Stimulated activated CD4-positive, alpha-beta T cell treated with anti-CD3 and anti-CD28 coated beads, Interleukin-4, amount 100 ng/mL, for 24 hours (primary cell): ENCODE measurements around the gene SNCG.
A peak's percentile ranks its signal among the peaks of the same experiment; 100 is the strongest.
"Not testable (repeated sequence)": the region's sequence is repeated elsewhere in the genome, so short reads cannot be mapped to it uniquely, and the experiment has no call there.

ENCODE experiments used
- DNase-seq: peaks from one replicate; pipeline ENCODE4 v3.0.0-alpha.2; 2020

Gene SNCG

DNA sequence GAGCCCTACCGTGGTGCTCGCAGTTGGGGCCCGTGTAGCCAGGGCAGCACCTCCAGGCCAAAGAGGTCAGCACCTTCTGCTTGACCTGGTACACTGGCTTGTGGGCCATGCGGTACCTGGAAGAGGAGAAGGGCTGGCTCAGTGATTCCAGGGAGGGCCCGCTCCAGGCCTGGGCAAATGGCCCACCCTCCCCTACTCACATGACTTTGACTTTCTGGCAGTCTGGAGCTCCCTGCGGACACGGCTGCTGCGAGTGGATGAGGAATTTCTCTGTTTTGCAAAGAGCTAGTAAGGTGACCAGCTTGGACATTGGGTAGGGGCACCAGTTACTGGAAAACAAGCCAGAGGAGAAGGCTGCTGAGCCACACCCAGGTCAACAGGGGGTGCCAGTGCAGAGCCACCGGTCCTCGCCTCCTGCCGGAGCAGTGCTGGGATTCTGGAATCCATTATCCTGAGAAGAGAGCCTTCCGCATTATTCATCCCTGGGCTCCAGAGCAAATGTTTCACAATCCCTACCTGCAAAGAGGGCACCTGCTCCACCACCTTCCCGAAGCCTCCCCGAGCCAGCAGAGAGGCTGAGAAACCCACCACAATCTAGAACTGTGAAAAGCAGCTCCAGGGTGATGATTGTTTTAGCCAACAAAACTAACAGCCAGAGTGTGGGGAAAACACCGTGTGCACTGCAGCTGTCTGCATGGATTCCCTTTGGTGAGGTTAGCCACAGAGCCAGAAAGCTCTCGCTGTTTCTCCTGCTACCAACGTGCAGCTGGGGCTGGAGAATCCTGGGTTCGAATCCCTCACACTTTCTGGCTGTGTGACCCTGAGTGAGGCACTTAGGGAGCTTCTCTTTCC is 12.8 kb upstream of the SNCG start:
- DNase-seq: peak; percentile 2

DNA sequence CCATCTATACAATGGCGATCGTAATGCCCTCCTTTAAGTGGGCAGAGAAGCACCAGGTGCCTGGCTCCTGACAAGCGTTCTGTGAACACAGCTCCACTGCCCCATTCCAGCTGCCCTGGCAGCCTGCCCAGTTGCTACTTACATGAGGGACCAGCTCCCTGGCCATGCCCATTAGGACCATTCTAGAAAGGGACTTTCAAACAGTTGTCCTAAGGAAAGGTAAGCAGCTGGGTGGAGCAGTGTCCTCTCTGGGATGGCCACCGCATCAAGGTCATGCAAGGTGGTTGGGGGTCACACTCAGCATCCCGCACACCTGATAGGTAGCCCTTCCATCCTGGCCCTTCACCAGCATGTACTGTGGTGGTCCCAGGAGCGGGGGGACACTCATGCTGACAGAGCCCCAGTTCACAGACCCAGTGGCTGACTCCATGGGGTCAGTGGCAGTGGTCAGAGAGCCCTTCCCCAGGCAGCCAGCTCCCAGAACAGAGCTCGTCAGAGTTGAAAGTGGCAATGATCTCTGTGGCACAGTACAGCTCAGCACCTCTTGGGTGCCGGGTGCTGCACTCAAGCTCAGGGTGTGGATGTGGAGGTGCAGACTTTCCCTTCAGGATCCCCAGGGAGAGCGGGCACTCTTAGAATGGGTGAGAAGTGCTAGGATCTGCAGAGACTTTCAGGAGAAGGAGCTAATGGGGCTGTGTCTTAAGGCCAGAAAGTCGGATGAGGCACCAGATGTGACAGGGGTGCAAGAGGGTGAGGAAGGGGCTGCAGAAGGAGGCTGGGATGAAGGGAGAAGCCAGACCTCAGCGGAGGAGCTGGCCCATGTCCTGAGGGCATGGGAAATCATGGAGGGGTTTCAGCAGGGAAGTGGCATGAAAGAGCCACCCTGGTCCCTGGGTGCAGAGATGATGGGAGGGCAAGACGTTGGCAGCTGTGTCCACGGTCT is 11.9 kb upstream of the SNCG start:
- DNase-seq: no peak

DNA sequence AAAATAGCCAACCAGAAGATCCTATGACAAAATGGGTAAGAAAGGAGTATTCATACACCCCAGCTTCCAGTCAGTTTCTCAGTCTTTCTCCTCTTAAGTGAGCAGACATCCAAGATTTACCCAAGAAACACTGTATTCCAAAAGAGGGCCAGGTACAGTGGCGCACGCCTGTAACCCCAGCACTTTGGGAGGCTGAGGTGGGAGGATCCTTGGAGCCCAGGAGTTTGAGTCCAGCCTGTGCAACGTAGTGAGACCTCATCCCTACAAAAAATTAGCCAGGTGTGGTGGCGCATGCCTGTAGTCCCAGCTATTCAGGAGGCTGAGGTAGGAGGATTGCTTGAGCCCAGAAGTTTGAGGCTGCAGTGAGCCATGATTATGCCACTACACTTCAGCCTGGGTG is 10.6 kb upstream of the SNCG start:
- not testable (repeated sequence) for DNase-seq

DNA sequence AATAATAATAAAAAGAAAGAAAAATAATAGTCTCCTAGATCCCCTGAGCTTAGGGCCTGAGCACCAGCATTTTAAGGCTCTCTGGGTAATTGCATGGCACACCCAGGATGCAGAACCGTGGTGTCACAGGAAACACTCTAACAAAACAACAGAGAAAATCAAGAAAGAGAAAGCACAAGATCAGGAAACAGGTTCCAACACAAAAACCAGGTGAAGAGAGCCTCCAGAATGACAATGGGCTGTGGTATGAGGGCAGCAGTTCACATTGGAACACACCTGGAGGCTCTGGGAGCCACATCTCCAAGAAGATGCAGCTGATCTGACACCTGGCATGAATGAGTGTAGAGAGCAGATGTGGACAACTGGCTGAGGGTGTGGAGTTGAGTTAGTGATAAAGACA is 8.1 kb upstream of the SNCG start:
- no peak for DNase-seq

DNA sequence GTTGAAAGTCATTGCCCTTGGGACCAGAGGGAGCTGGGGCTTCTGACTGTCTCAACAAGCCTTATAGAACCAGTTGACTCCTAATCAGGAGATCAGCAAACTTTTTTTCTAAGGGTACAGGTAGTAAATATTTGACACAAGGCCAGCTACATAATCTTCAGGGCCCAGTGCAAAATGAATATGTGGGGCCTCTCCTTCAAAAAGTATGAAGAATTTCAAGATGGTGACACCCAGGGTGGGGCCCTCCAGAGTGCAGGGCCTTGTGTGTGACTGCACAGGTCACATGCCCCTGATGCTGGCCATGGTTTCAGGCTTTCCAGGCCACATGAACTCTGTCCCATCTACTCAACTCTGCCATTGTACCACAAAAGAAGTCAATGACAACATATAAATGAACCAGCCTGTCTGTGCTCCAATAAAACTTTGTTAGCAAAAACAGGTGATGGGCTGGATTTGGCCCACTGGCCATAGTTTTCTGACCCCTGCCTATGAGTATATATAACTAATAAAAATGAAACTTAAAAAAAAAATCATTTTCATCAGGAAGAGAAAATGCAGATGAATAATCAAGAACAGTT is 7.1 kb upstream of the SNCG start:
- DNase-seq: no peak

DNA sequence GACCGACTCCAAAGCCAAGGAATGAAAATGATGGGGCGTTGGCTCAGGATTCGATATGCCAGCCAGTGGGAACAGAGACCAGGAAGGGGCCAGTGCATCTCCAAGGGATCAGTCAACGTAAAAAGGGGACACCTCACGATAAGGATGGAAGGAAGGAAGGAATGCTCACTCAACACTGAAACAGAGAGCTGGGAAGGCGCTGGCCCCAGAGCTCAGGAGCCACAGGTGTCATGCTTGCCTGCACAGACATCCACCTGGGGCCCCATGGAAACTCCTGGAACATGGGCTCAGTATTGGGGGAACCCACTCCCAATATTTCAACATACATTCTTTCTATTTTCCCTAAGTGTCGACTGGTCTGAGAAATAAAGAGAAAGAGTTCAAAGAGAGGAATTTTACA is 6.3 kb upstream of the SNCG start:
- no peak for DNase-seq

DNA sequence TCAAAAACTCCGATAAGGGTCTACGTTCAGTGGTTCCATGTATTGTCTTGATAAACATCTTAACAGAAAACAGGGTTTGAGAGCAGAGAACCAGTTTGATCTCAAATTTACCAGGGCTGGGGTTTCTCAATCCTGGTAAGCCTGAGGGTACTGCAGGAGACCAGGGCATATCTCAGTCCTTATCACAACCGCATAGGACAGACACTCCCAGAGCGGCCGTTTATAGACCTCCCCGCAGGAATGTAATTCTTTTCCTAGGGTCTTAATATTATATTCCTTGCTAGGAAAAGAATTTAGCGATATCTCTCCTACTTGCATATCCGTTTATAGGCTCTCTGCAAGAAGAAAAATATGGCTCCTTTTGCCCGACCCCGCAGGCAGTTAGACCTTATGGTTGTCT is 5.7 kb upstream of the SNCG start:
- DNase-seq: not testable (repeated sequence)

DNA sequence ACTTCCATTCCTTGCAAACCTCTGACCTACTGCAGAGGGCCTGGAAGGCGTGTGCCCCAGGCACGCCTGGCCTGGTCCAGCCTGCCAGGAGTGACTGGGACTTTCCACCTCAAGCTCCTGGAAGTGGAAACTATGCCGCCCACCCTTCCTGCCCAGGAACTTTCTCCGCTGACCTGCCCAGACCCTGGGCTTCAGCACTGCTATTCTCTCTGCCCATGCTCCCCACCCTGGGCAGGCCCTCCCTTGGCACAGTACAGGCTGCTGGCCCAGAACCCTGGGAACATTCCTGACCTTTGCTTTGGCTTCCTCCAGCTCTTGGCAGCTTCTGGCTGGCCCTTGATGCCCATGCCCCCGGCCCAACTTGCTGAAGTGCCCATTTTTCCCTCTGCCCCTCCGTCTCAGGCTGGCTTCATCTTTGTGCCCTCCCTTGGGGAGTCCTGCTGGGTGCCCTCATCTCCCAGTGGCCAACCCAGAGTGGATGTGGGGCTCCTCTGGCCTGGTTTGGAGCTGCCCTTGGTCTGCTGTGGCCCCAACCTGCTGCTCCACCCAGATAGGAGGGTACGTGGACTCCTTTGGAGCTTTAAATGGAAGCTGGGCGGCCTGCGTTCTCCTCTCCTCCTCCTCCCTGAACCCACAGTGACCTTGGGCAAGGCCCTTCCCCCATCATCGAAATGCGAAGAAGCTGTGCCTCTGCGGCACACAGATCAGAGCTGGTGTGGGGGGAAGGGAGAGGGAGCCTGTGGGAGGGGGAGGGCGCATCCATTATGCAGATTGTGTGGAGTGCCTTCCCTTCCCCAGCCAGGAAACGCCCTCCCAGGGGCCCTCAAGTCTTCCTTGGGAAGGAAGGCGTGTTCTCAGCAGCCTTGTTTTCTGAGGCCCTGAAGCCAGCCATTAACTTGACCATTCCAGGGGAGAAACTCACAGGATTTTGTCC is 4.4 kb upstream of the SNCG start:
- no peak for DNase-seq

DNA sequence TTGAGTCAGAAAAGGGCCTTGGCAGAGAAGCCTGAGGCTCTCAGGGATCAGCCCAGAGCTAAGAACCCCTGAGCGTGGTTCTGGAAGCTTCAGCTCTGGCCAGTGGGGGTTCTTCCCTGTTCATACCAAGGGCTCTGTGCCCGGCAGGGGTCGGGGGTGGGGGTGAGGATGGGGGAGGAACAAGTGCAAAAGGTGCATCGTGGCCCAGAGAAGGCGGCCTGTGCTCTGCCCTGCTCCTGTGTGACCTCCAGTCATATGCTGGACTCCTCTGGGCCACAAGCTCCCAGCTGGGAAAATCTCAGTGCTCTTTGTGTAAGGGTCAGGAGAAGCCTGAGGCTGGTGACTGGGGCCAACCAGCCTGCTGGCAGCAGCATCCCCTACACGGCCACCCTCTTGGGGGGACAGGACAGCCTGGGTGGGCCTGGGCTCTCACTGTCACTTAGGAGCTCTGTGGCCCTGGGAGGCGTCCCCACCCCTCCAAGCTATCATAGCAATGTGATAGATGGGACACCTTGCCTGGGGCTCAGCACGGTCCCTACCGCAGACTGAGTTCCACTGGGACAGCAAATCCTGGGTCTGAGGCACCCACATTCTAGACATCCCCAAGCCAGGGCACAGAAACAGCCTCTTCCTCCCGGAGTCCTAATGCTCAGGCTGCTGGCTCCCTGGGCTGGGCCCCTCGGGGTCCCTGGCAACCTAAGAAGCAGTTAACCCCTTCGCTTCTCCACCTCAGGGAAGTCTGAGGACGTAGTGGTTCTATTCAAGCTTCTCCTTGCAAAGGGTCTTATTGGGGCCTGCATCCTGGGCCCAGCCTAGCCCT is 3.5 kb upstream of the SNCG start:
- DNase-seq: no peak

DNA sequence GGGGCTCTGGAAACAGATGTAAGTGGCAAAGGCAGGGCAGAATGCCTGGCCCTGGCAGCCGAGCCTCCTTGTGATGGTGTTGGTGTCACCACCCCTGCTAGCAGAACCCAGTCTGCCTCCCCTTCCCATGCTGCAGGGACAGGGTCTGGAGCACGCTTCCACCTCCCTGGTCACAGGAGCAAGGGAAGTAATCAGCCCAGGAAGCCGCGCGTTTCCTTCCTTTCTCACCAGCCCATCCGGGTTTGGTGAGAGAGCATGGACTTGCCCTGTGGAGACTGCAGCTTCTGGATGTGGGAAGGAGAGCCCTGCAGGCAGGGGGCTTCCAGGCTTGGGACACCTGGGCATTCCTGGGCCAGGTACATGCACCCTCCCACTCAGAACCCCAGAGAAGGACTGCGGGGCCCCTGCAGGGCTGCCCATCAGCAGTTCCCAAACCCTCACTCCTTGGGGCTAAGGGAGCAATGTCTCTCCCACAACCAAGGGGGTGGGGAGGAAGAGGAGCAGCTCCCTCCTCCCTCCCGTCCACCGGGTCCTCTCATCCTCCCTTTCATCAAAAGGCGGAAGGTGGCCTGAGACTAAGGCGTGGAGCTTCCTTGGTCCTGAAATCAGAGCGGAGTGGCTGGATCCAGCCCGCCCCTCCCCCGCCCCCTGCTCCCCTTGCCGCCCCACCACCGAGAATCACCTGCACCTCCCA is 2.8 kb upstream of the SNCG start:
- no peak for DNase-seq

DNA sequence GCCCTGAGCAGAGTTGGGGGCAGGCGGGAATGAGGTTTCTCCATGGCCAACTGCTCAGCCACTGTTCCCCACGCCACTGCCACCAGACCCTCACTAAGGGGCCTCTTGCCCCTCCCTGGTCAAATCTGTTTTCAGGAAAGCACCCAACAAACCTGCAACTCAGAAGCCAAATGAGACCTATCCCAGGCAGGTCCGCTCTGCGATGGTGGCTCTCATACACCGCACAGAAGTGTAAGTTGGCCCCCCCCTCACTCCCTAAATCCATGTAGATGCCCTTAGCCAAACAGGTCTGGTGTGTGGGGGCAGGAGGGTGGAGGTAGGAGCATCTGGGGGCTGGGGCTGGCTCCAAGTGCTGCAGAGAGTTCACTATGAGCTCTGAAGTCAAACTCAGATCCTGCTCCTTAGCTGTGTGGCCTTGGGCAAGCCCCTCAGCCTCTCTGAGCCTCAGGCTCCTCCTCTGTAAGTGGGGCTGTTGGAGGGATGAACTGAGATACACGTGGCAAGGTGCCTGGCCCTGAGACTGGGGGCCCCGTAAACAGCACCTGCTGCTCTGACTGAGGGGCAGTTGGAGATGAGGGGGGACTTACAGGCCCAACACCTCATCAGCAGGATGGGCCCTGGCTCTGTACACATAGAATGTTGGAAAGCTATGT is 2.1 kb upstream of the SNCG start:
- DNase-seq: no peak

DNA sequence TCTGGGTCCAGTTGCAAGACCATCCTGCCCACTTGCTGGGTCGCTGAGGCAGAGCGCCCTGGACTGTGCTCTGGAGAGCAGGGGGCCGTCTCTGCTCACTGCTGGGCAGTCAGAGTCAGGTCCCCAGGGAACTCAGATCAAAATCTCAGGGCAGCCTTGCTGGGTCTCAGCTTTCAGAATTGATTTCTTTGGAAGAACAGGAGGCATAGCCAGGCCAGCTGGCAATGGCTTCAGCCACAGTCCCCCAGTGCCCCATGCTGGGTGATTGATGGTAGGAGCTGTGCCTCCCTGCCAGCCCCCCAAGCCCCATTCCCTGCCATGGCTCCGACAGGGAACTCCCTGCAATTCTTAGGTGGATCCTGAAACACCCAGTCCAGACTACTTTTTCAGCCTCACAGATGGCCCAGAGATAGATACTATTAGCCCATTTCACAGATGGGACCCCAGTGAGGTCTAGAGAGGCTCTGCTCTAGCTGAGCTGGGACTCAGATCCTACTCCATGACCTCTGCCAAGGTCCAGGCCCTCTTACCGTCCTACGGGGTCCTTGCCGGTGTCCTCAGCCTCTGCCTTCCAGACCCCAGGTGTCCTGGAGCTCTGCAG is 1.5 kb upstream of the SNCG start:
- no peak for DNase-seq

DNA sequence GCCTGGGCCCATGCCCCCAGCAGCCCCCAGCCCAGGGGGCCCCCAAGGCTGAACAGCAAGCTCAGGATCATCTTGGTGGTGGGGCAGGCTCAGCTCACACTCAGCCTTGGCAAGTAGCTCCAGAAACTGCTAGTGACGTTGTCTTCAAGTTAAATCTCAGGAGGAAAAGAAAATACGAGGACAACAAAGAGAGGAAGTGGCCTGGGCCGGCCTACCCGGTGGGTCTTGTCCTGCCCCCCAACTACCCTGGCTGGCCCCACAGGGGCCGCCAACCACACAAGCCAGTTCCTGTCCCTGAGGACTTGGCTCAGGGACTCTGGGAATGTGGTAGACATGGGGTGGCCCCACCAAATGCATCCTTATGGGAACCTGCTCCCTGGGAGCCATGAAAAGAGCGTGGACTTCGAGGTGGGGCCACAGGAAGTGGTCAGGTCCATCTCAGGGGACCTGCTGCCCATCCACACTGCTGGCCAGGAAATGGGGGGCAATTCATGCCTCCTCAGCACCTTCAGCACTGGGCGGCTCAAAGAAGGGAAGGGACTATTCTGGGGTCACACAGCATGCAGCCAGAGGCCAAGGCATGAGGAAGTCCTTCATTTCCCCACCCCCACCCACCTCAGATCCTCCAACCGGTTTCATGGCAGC is 806 bp upstream of the SNCG start, which contains the start of gene MMRN2:
TSS of gene MMRN2 (minus strand) at position 145 of the 645 bp plus-strand sequence. CDS start at position 71, 74 bp downstream.
- no peak for DNase-seq

DNA sequence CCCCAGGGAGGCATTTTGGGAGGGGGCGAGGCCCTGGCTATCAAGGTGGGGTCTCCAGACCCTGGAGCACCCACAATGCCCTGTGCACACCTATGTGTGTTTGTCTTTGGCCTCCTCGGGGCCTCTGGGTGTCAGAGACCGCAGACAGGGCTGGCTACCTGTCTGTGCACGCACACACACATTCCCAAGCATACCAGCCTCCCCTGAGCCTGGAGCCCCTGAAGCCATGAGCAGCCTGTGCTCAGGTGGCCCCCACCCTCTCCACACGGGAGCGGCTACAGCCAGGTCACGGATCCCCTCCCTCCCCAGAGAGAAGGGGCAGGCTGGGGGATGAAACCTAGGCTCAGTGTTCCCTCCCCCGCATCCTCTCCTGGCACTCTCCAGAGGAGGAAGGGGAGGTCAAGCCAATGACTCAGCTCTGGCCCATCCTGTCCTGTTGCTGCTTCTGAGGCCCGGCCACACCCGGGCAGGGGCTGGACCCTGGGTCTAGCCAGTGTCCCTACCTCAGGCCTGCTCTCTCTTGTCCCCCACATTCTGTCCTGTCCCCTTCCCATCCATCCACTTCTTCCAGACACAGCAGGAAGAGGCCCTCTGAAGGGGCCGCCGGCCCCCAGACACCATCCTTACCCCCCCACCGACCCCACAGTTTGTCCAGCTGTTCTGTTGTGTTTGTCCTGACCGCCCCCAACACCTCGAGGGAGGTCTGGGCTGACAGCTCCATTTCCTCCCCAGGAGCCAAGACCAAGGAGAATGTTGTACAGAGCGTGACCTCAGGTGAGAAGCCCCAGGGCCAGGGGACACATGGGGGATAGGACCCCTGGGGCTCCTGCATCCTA is 720 bp downstream of the SNCG start:
- DNase-seq: no peak

DNA sequence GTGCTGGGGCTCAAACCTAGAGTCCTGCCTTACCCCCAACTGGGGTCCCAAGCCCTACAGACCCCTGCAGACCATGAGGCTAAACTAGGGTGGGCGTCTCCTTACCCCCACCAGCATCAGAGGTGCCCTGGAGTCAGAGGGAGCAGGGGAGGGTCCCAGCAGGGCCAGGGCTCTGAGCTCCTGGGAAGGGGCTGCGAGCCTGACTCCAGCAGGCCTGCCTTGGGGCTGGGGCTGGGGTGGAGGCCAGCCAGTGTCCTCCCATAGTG is 1.3 kb downstream of the SNCG start:
- DNase-seq: no peak

DNA sequence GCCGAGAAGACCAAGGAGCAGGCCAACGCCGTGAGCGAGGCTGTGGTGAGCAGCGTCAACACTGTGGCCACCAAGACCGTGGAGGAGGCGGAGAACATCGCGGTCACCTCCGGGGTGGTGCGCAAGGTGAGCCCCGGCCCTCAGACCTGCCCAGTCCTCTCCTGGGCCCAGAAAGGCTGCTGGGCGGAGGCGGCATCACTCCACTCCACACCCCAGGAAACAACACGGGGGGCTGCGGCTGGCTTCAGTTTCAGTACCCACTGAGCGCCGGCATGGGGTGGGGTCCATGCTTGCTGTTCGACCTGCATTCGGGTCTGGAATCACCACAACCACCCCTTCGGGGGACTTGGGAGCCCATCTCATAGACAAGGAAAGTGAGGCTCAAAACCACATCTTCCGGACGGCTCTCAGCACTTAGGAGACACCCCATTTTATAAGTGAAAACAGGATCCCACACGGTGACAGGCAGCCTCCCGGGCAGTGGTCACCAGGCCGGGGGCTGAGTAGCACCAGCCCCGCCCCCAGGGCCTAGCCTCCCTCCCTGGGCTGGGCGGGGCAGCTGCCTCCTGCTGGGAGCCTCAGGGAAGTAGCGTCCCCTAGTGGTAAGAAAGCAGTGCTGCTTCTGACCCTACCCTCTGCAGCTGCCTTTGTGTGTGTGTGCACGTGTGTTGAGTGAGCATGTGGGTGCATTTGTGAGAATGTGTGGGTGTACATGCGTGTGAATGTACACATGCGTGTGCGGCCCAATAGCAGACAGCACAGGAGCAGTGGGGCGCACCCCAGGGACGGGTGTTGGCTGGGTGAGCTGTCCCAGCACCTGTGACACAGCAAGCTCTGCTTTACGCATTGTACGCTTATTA is 1.8 kb downstream of the SNCG start:
- no peak for DNase-seq

DNA sequence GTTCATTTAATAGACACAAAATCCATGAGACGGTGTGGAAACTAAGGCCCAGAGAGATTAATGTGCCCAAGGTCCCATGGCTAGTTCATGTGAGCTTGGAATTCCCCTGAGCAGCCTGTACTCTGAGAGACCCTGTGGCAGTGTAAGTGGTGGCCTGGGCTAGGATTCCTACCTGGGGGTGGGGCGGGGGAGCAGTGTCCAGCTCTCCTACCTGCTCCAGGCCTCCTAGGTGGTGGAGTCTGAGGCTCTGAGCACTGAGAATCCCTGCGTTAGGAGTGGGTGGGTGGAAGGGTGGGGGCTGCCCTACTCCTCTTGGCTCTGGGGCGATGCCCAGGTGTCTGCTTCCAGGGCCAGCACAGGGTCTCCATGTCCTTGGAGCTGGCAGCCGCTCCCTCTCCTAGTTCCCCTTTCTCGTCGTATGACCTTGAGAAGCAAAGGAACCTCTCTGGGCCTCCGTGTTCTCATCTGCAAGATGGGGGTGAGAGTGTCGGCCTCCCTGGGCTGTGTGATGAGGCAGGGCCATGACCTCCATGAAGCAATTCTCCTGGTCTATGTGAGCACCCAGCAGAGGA is 2.5 kb downstream of the SNCG start:
- no peak for DNase-seq
